ENCODE data around the gene RBMS1. TPM values are rescaled to one million over a fixed set of nuclear protein-coding genes. Genes with fewer than 3 reads are reported as not detected.

RBMS1 gene
- total and polyA plus RNA-seq, 2 of the 13 experiments (the other 11 are each of a cell fraction or from before 2014, with no cell fraction given): 55.5 to 110 TPM

DNA sequence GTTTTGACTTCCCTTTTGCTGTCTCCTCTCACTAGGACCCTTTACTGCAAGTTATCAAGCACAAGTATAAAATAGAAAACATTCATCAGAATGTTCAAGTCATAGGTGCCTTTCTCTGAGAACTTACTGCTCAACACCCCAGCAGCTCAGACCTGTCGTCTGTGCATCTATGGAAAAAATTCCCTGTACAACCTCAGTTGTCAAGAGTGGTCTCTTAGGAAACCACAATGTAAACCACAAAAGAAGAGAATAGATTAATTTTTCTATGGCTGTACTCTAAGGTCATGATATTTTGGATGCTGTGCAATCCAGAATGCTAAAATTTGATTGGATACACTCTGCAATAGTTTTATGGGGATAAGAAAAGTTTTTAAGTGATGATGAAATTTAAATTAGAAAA, 84.1 kb downstream of the RBMS1 start:
- ChIA-PET CTCF (ENCODE audit: low intra/inter-chr PET ratio, low total read pairs) (no interaction called here), POLR2A (no interaction called here)
- H3K36me3 ChIP-seq (replicated peaks in 1 of 2; ENCODE audit: control insufficient read depth in 1 of 2, insufficient read depth in 2 of 2, low read length in 2 of 2): no peaks in the 10 kb centered on the region
- H3K27ac ChIP-seq (ENCODE audit: extremely low read length, insufficient read depth, low read length): no peak overlapping the region
- no peak overlapping the region for H3K4me2 ChIP-seq (ENCODE audit: low read depth, low read length)
- no peak for ATAC-seq
- peaks cover 22% of the 10 kb centered on the region for H3K79me2 ChIP-seq (ENCODE audit: insufficient read depth, low read length)
- WGBS (ENCODE audit: low lambda C conversion rate): 97% methylated on average over 1 of the region's 1 CpG
- intact Hi-C loops (cut with micrococcal nuclease; ENCODE audit: unreplicated experiment) (loop anchor here (2.0 to 5.0 kb wide), 3 partner anchors 81 to 183 kb away; no protein-coding TSS in a partner anchor), in situ Hi-C loops (cut with HindIII; ENCODE audit: extremely low pct_ligation_motif_present, low pct_unique_long_range_greater_than_20kb) (loop anchor here (5.0 kb wide), 1 partner anchor 77 kb away; no protein-coding TSS in a partner anchor)
- no peak for FAIRE-seq
- H3K9me3 ChIP-seq (ENCODE audit: low read length): no peaks in the 10 kb centered on the region
- H2AFZ ChIP-seq (ENCODE audit: low read length): no peak overlapping the region
- H4K20me1 ChIP-seq (ENCODE audit: insufficient read depth, low read length): peaks cover 57% of the 10 kb centered on the region
- BruUV-seq (replicated peaks): no TSS peak
- no peak for DNase-seq (ENCODE audit: low spot score)
- H3K27me3 ChIP-seq (ENCODE audit: control insufficient read depth in 1 of 2, insufficient read depth in 2 of 2, low read length in 2 of 2): no peaks in the 10 kb centered on the region; a peak in 1 of 5 replicates
- peaks cover 46% of the 10 kb centered on the region for H3K4me1 ChIP-seq (ENCODE audit: insufficient read depth, low read length)
- H3K9ac ChIP-seq (ENCODE audit: insufficient read depth, low read depth, low read length): no peak overlapping the region
- H3K4me3 ChIP-seq (replicated peaks in 1 of 3; ENCODE audit: insufficient read depth in 1 of 3, low read depth in 2 of 3, low read length in 3 of 3): no peak overlapping the region
- TF ChIP-seq, protein P1, sequence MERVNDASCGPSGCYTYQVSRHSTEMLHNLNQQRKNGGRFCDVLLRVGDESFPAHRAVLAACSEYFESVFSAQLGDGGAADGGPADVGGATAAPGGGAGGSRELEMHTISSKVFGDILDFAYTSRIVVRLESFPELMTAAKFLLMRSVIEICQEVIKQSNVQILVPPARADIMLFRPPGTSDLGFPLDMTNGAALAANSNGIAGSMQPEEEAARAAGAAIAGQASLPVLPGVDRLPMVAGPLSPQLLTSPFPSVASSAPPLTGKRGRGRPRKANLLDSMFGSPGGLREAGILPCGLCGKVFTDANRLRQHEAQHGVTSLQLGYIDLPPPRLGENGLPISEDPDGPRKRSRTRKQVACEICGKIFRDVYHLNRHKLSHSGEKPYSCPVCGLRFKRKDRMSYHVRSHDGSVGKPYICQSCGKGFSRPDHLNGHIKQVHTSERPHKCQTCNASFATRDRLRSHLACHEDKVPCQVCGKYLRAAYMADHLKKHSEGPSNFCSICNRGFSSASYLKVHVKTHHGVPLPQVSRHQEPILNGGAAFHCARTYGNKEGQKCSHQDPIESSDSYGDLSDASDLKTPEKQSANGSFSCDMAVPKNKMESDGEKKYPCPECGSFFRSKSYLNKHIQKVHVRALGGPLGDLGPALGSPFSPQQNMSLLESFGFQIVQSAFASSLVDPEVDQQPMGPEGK (CRISPR knock-in tag; IDR thresholded peaks at IDR 0.05): no peak
- TF ChIP-seq ZNF720 (CRISPR knock-in tag; IDR thresholded peaks at IDR 0.05): no peak
- TF ChIP-seq ELF4 (CRISPR knock-in tag; IDR thresholded peaks at IDR 0.05; ENCODE audit: borderline replicate concordance): no peak
- TF ChIP-seq, protein P2, sequence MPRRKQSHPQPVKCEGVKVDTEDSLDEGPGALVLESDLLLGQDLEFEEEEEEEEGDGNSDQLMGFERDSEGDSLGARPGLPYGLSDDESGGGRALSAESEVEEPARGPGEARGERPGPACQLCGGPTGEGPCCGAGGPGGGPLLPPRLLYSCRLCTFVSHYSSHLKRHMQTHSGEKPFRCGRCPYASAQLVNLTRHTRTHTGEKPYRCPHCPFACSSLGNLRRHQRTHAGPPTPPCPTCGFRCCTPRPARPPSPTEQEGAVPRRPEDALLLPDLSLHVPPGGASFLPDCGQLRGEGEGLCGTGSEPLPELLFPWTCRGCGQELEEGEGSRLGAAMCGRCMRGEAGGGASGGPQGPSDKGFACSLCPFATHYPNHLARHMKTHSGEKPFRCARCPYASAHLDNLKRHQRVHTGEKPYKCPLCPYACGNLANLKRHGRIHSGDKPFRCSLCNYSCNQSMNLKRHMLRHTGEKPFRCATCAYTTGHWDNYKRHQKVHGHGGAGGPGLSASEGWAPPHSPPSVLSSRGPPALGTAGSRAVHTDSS (CRISPR knock-in tag; conservative IDR thresholded peaks at IDR 0.05): no peak
- TF ChIP-seq PAF1 (CRISPR knock-in tag; IDR thresholded peaks at IDR 0.05): no peak
- TF ChIP-seq, protein P3, sequence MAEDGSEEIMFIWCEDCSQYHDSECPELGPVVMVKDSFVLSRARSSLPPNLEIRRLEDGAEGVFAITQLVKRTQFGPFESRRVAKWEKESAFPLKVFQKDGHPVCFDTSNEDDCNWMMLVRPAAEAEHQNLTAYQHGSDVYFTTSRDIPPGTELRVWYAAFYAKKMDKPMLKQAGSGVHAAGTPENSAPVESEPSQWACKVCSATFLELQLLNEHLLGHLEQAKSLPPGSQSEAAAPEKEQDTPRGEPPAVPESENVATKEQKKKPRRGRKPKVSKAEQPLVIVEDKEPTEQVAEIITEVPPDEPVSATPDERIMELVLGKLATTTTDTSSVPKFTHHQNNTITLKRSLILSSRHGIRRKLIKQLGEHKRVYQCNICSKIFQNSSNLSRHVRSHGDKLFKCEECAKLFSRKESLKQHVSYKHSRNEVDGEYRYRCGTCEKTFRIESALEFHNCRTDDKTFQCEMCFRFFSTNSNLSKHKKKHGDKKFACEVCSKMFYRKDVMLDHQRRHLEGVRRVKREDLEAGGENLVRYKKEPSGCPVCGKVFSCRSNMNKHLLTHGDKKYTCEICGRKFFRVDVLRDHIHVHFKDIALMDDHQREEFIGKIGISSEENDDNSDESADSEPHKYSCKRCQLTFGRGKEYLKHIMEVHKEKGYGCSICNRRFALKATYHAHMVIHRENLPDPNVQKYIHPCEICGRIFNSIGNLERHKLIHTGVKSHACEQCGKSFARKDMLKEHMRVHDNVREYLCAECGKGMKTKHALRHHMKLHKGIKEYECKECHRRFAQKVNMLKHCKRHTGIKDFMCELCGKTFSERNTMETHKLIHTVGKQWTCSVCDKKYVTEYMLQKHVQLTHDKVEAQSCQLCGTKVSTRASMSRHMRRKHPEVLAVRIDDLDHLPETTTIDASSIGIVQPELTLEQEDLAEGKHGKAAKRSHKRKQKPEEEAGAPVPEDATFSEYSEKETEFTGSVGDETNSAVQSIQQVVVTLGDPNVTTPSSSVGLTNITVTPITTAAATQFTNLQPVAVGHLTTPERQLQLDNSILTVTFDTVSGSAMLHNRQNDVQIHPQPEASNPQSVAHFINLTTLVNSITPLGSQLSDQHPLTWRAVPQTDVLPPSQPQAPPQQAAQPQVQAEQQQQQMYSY (CRISPR knock-in tag; IDR thresholded peaks at IDR 0.05): no peak
- TF ChIP-seq KLF15 (CRISPR knock-in tag; IDR thresholded peaks at IDR 0.05; ENCODE audit: borderline replicate concordance): no peak
- TF ChIP-seq, protein P4, sequence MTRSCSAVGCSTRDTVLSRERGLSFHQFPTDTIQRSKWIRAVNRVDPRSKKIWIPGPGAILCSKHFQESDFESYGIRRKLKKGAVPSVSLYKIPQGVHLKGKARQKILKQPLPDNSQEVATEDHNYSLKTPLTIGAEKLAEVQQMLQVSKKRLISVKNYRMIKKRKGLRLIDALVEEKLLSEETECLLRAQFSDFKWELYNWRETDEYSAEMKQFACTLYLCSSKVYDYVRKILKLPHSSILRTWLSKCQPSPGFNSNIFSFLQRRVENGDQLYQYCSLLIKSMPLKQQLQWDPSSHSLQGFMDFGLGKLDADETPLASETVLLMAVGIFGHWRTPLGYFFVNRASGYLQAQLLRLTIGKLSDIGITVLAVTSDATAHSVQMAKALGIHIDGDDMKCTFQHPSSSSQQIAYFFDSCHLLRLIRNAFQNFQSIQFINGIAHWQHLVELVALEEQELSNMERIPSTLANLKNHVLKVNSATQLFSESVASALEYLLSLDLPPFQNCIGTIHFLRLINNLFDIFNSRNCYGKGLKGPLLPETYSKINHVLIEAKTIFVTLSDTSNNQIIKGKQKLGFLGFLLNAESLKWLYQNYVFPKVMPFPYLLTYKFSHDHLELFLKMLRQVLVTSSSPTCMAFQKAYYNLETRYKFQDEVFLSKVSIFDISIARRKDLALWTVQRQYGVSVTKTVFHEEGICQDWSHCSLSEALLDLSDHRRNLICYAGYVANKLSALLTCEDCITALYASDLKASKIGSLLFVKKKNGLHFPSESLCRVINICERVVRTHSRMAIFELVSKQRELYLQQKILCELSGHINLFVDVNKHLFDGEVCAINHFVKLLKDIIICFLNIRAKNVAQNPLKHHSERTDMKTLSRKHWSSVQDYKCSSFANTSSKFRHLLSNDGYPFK (CRISPR knock-in tag; IDR thresholded peaks at IDR 0.05; ENCODE audit: borderline replicate concordance): no peak
- TF ChIP-seq, protein P5, sequence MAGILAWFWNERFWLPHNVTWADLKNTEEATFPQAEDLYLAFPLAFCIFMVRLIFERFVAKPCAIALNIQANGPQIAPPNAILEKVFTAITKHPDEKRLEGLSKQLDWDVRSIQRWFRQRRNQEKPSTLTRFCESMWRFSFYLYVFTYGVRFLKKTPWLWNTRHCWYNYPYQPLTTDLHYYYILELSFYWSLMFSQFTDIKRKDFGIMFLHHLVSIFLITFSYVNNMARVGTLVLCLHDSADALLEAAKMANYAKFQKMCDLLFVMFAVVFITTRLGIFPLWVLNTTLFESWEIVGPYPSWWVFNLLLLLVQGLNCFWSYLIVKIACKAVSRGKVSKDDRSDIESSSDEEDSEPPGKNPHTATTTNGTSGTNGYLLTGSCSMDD (CRISPR knock-in tag; IDR thresholded peaks at IDR 0.05): no peak

Data from HepG2 (cell line).